HL-60/S4 (cell line): ENCODE measurements around the gene C2CD4D.
"Not testable (repeated sequence)": the region's sequence is repeated elsewhere in the genome, so short reads cannot be mapped to it uniquely, and the experiment has no call there.

ENCODE experiments used
- in situ Hi-C: fragments of 300-500 bp; cut with MboI; formaldehyde crosslinking; loops from 2 replicates; pipeline ENCODE4 v1.14.3; 2022; ENCODE audit warnings: low sequenced_read_pairs

The C2CD4D gene

DNA sequence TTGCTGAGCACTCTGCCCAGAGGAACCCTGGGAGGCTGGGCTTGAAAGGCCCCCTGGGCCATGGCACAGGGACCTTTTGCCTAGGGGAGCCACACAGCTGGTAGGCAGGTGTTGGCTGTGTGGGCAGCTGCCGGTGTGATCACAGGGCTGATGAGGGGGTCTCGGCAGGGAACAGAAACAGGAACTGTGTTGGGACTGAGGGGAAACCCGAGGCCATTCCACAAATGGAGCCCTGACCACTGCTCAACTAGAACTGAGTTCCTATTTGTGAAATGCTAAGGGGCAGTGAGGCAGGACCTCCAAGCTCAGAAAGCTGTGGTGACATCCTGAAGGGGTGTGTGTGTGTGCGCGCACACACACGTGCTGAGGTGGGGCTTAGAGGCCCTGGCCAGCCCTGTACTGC is 20.3 kb upstream of the C2CD4D start:
- in situ Hi-C loops = no loop called here

DNA sequence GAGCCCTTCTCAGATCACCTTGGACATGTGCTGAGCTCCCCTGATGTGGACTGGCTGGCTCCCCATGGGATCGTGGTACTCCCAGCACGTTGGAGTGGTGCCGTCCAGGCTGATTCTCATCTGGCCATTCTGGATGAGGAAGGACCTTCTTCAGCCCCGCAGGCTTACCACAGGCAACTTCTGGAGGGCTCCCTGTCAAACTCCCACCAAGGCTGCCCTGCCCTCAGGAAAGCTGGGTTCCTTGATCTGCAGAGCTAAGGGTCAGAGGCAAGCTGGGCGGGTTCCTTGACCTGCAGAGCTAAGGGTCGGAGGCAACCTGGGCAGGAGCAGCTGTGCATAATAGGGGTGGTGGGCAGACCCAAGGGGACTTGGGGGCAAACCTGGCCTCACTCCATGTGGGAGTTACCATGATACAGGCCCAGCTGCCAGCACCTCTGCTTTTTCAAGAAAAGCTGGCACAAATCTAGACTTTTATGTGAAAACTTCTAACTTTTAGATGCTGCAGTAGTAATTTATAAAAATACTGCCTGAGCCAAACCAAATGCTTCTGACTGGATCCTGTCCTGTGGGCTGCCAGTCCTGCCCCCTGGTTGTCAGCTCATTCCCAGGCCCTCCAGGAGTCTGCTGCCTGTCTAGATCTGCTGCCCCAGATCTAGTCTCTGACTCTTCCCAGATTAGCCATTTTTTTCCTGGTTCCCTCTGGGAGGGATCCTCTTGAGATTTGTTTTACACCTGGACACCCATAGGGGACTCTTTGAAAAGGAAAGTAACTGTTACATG is 19.5 kb upstream of the C2CD4D start:
- in situ Hi-C loops = no loop called here

DNA sequence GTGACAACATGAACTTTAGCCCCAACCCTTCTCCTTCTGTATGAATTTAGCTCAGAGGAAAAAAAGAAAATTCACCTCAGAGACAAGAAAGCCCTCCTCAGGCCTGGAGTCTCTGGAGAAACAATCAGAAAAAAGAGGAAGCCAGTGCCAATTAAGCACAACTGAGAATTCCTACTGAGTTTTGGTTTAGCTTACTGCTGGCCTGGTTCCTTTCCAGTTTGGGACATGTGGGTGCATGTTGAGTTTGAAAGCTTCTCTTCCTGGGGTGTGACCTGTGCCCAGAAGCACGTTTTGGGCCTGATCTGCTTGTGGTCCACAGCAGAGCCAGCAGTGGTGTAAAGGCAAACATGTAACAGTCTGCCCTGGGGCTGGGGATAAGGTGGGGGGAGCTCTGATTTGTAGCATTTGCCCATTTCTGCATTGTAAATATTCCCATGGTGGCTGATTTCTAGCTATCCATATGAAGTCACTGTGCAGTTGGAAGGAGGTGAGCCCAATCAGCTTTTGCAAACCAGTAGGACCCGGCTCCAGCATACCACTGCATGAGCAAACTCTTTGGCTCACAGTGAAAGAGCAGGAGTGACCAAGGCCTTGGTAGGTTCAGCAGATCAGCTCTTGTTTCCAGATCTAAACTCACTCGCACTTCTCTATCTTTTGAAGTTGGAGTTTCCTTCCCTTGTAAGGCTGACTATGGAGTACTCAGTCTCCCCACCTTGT is 18.6 kb upstream of the C2CD4D start:
- in situ Hi-C loops = no loop called here

DNA sequence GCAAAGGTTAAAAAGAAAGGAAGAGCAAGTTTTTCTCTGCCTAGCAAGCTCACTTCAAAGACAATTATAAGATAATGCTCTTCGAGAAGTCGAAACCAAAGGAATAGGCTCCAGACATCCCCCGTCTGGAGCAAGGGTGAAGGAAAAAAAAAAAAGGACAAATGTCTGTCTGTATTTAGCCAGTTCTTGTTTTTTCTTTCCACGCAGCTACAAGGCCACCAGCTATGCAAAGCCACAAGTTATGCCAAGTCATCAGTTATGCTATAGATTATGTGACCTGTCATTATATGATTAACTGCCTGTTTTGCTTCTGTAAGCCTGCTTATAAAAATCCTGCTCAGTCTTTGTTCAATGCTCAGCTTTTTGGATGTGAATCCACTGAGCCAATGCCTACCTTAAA is 16.3 kb upstream of the C2CD4D start:
- in situ Hi-C loops = no loop called here

DNA sequence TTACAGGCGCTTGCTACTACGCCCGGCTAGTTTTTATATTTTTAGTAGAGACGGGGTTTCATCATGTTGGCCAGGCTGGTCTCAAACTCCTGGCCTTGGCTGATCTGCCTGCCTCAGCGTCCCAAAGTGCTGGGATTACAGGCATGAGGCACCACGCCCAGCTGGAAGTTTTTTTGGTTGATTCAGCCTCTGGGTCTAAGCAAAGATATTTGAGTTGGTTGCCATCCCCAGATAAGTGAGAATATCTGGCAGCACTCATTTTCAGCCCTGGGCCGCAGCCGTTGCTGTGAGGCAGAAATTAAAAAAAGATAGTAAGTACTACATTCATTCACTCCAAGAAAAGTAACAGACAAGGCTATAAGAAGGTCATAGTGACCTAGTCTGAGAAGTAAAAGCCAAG is 15.9 kb upstream of the C2CD4D start:
- in situ Hi-C loops = not testable (repeated sequence)

DNA sequence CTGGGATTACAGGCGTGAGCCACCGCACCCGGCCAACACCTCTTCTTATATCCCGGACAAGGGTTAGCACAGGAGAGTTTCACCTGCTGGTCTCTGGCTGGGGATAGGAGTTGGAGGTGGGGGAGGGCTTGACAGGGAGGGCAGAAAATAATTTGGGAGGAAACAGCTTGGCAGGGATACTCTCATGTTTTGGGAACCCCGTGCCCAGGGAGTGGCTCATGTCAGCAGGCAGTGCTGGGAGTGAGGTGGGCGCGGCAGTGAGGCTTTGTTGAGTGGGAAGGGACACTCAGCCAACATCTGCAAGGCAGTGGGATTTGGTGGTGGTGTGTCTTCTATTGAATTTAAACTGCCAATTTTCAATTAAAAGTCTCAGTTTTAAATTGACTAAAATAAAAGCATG is 15.0 kb upstream of the C2CD4D start:
- in situ Hi-C loops = no loop called here

DNA sequence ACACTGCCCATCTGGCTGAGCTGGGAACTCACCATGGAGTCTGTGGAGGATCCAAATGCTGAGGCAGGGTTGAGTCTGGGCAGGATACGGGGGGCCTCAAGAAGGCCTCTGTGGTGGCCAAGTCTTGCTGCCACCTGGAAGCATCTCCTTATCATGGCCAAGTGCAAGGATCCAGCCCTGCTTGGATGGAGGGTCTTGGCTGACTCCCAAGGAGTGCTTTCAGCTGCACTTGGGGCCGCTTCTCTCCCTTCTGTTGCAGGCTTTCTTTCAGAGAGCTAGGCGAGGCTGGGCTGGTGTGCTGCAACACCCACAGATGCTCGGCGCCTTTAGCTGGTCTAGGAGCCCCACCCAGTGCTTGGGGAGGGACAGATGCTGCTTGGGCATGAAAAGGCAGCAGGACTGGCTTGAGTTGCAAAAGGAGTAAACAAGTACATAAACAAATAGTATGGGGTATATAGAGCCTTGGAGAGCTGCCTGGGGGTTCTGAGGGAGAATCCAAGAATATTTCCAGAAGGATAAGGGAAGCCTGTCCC is 13.9 kb upstream of the C2CD4D start, which contains the start of gene THEM5:
Gene THEM5 (minus strand): TSS at position 302 of the 533 bp plus-strand sequence. CDS start 147 bp downstream, at position 155.
- in situ Hi-C loops = no loop called here

DNA sequence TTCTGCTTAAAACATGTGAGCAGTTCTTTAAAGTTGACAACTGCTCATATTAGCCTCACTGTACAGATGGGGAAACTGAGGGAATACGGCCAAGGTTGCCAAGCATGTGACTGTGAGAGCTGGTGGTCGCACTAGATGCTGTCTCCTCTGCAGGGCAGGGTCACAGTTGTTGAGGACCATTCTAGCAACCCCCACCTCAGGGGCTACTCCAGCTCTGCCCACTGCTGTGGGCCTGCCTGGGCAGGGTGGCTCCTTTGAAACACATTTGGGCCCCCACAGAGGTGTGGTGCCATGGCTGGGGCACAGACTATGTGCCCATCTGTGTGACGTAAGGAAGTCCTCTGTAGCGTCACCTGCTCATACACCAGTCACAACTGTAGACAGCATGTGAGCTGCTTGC is 13.1 kb upstream of the C2CD4D start:
- in situ Hi-C loops = no loop called here

DNA sequence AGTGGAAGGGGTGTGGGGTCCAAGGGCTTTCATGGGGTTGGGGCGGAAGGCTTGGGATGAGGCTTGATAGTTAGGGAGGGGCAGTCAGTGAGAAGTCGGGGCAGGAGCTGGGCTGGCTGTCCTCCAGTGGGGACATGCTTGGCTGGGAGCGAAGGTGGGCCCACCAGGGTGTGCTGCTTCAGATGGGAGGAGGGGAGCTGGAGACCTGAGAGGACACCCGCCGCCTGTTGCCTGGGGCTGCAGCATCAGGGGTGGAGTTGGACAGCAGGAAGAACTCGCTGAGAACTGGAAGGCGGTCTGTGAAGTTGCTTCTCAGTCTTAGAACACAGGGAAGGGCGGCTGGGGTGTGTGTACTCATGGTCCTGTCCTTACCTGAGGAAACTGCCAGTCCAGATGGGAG is 12.3 kb upstream of the C2CD4D start:
- in situ Hi-C loops = no loop called here

DNA sequence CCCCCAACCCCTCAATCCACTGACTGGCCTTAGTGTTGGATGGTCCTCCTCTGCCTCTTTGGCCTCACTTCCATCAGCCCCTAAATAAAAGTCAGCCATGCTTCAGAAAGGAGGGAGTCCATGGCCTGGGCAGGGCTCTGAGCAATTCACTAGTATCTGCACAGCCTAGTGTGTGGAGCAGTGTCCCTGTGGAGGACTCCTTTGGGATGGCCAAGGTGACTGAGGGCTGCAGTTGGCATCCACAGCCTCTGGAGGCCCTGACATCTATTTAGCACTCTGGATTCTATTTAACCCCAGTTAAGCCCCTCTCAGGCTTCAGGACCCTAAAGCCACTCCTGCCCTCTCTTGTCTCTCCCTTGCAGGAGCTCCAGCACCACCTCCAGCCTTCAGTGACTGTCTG is 10.3 kb upstream of the C2CD4D start:
- in situ Hi-C loops = no loop called here

DNA sequence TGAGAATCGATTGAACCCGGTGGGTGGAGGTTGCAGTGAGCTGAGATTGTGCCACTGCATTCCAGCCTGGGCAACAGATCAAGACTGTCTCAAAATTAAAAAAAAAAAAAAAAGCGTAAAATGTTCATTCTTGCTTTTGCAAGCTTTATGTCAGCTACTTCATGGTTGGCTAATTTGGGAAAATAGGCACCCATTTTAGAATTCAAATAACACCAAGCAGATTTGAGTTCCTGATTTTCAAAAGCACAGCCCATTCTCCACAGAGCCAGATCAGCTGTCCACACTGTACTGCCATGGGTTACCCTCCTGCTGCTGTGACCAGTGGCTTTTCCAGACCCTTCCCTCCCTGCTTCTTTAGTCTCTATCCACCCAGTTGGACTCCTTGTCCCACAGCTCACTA is 9.5 kb upstream of the C2CD4D start:
- in situ Hi-C loops = no loop called here

DNA sequence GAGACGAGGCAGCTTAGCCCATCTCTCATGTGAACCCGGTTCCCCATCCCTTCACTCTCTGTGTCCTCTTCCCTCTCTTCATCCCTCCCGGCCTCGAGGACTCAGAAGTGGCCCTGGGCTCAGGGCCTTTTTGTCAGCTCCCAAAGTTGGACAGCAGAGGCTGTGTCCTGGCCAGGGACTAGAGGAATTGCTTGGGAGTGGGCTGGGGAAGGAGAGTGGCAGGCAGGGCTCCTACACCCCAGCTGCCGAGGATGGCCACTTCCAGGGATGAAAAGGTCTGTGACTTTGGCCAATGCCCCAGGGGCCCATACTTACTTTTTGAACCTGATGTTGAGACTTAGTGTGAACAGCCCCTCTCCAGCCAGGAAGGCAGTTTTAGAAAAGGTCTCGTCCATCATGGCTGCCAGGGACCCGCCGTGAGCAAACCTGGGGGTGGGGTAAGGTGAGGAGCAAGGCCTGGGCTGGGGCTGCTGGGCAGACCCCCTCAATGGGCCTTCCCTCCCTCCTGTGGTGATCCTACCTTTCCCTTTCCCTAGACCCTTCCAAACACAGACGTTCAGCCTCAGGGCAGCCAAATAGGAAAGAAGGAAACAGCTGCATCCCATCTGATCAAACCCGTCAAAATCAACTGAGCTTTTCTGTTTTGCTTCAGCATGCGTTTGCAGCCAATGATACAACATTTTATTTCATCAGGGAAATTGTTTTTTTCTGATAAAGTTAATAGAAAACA is 8.4 kb upstream of the C2CD4D start:
- in situ Hi-C loops = no loop called here

DNA sequence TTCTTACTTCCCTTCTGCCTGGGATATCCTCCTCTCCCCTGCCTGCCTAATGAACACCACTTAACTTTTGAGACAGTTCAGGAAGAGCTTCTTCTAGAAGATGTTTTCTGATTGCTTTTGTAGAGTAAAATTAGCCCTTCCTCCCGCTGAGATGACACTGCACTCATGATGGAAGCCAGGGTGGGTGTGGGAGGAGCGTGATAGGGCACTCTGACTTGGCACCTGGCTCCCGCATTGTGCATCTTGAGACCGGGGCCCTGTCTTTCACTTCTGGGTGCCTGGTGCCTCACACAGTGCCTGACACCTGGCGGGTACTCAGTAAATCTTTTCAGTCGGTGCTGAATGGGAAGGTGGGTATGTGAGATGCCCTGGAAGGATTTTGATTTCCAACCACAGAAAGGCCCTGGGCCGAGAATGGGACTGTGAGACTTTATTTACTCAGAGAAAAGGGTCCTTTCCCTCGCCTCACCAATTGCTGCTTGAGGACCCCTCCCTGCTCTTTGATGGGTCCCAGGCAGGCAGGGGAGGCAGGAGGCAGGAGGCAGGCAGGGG is 7.1 kb upstream of the C2CD4D start:
- in situ Hi-C loops = no loop called here

DNA sequence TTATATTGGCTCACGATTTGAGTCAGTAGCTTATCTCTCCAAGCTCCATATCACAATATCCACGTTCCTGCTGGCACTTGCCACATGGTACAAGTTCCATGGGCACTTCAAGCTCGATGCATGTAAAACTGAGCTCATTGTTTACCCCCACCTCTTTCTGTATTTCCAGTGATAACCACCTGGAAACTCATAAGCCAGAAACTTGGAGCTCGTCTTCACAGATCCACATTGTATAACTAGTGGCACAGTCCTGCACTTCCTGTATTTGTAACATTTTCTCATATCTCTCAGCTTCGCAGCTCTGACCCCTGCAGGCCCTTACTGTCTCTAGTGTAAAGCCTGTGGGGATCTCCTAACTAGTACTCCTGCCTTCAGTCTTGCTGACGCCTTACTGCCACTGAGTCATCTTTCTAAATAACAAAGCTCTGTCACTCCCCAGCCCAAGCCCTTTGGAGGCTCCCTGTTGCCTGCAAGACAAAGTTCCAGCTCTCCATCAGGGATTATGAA is 6.5 kb upstream of the C2CD4D start:
- in situ Hi-C loops = no loop called here

DNA sequence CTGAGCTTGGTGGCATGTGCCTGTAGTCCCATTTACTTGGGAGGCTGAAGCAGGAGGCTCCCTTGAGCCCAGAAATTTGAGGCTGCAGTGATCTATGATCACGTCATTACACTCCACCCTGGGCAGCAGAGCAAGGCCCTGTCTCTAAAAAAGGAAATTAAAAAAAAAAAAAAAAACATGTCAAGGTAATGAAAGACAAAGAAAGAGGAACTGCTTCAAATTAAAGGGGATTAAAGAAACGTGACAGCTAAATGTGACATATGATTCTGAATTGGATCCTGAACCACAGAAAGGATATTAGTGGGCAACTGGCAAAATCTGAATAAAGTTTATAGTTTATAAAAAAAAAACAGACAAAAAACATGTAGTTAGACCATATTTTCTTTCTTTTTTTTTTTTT is 3.8 kb upstream of the C2CD4D start:
- in situ Hi-C loops = no loop called here

DNA sequence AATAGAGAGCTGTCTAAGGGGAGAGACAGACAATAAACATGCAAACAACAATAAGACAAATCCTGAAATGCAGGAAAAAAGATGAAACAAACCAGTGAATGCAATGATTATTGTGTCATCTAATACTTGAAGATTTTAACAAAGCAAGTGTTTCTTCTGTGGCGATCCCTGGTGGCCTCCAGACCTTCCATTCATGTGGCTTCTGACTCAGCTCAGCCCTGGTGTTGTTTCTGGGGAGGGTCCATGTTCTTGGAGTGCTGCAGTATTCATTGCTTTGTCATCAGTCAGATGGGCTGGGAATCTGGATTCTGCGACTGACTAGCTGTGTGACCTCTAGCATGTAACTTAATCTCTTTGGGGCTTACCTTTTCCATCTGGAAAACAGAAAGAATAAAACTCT is 1.5 kb upstream of the C2CD4D start:
- in situ Hi-C loops = no loop called here

DNA sequence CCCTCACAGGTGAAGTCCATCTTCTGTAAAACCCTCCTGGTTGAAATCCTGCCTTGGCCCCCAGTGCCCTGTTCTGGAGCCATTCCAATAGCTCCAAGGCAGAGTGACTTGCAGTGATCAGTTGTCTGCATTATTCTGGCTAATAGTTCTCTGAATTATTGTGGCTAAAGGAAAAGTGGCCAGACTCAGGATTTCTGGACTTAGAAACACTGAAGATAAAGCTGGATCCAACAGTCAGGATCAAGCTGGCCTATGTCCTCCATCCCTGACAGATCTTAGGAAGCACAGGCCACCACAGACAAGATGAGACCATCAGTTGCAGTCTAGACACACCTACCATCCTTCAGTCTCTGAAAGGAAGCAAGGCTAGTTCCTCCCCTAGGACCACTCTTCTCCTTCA is 801 bp upstream of the C2CD4D start:
- in situ Hi-C loops = no loop called here

DNA sequence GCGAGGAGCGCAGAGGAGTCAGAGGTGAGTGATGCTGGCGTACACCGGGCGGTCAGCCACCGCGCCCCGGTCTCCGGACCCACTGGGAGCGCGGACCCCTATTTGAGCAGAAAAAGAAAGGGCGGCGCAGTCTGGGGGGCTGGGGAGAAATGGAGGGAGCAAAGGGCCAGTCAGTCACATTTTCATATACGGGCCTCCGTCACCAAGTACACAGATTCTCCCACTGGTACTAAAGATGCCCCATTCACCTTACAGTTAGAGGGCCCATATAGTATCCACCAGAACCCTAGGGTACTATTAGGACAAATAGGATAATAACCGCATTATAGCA is 573 bp downstream of the C2CD4D start:
- in situ Hi-C loops = no loop called here

DNA sequence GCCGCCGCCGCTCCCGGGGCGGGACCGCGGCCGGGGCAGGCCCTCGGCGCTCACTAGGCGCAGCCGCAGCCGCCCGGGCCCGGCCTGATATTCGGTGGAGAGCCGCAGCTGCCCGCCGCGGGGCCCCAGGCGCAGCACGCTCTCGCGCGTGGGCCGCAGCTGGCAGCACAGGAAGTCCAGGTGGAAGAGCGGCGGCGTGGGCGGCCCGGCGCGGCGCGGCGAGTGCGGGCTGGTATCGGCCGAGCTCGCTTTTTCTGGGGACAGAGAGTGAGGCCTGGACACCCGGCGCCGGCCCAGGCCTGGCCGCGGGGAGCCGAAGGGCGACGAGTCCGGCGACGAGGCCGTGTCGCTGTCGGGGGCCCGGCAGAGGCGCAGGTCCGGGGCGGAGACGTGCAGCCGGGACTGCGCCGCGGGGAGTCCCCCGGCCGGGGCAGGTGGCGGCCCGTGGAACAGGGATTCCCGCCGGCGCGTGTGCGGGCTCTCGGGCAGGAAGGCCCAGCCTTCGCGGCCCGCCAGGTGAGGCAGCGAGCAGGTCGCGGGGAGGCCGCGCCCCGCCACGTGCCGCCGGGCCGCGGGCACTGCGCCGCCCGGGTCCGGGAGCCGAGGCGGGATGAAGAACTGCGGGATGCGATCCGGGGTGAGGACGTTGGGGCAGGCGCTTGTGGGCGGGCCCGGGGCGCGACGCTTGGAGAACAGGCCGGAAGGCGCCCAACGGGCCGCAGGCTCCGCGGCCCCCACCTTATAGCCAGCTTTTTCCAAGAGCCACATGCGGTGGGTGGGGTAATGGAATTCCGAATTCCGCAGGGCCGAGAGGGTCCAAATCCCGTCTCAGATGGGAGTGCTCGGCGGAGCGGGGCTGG is 1.2 kb downstream of the C2CD4D start:
- in situ Hi-C loops = no loop called here

DNA sequence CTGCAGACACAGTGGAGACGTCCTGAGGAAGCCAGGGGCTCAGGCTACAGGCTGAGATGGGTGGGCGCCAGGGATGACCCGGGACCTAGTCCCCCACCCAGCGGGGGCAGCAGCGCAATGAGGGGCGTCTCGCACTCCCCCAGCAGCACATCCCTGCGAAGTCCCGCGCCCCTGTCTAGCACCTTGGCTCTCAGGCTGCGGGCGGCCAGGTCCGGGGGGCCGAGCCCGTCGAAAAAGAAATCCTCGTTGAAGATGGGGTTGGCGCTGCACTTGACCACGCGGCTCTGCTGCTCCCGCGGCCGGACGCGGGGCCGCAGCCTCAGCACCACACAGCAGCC is 1.8 kb downstream of the C2CD4D start:
- in situ Hi-C loops = no loop called here
